Mucosa of stomach (tissue), 1 donor: Measurements from ENCODE around the gene CYTH2.
A peak's percentile ranks its signal among the peaks of the same experiment; 100 is the strongest.

Experiments used
- H3K27me3 ChIP-seq: one replicate; pipeline ENCODE4 v1.7.0; 2013; ENCODE audit warnings: mild to moderate bottlenecking, low read length; ENCODE audit not compliant: control insufficient read depth, insufficient read depth
- H3K36me3 ChIP-seq: one replicate; pipeline ENCODE4 v1.7.0; 2013; ENCODE audit warnings: low read length; ENCODE audit not compliant: control insufficient read depth, insufficient read depth
- H3K4me1 ChIP-seq: one replicate; pipeline ENCODE4 v1.7.0; 2013; ENCODE audit warnings: mild to moderate bottlenecking, low read length; ENCODE audit not compliant: control insufficient read depth, insufficient read depth
- H3K4me3 ChIP-seq: one replicate; pipeline ENCODE4 v1.7.0; 2013; ENCODE audit warnings: low read length
- H3K9ac ChIP-seq: one replicate; pipeline ENCODE4 v1.7.0; 2013; ENCODE audit warnings: mild to moderate bottlenecking, low read length, moderate library complexity
- H3K9me3 ChIP-seq: one replicate; pipeline ENCODE4 v1.7.0; 2013; ENCODE audit warnings: mild to moderate bottlenecking, low read length, moderate library complexity; ENCODE audit not compliant: control insufficient read depth
- donor health status: Pancreatic carcinoma.

CYTH2 gene

GRCh38 chr19:48502350-48503018 lies 33.3 kb downstream of the CYTH2 start:
- Histone ChIP-seq H3K27me3 (peaks cover 35% of the 10 kb centered on the region), H3K4me3 (no peak overlapping the region), H3K9ac (peak overlapping the region; percentile 47), H3K36me3 (no peaks in the 10 kb centered on the region), H3K4me1 (peaks cover 11% of the 10 kb centered on the region), H3K9me3 (no peaks in the 10 kb centered on the region)

- H3K9me3 ChIP-seq, result no peaks in the 10 kb centered on the region
- no peaks in the 10 kb centered on the region for H3K36me3 ChIP-seq
- H3K4me3 ChIP-seq, result no peak overlapping the region
- peaks cover 5% of the 10 kb centered on the region for H3K4me1 ChIP-seq
- no peak overlapping the region for H3K9ac ChIP-seq
- H3K27me3 ChIP-seq, result peaks cover 14% of the 10 kb centered on the region
Measured at GRCh38 chr19:48506138-48506733, 37.1 kb downstream of the CYTH2 start.

- Histone ChIP-seq H3K4me3 (no peak overlapping the region), H3K4me1 (no peaks in the 10 kb centered on the region), H3K36me3 (no peaks in the 10 kb centered on the region), H3K27me3 (peaks cover 18% of the 10 kb centered on the region), H3K9ac (no peak overlapping the region), H3K9me3 (no peaks in the 10 kb centered on the region)
Measured at GRCh38 chr19:48507911-48508439, 38.8 kb downstream of the CYTH2 start.

- no peaks in the 10 kb centered on the region for H3K36me3 ChIP-seq
- H3K9me3 ChIP-seq, result no peaks in the 10 kb centered on the region
- H3K9ac ChIP-seq, result no peak overlapping the region
- no peaks in the 10 kb centered on the region for H3K4me1 ChIP-seq
- peaks cover 22% of the 10 kb centered on the region for H3K27me3 ChIP-seq
- no peak overlapping the region for H3K4me3 ChIP-seq
Measured at GRCh38 chr19:48508729-48509411, 39.7 kb downstream of the CYTH2 start.

- Histone ChIP-seq H3K9ac (no peak overlapping the region), H3K4me1 (no peaks in the 10 kb centered on the region), H3K27me3 (peaks cover 22% of the 10 kb centered on the region), H3K36me3 (no peaks in the 10 kb centered on the region), H3K9me3 (no peaks in the 10 kb centered on the region), H3K4me3 (no peak overlapping the region)
Measured at GRCh38 chr19:48509467-48510194, 40.5 kb downstream of the CYTH2 start.

- Histone ChIP-seq H3K4me3 (no peak overlapping the region), H3K4me1 (no peaks in the 10 kb centered on the region), H3K27me3 (peaks cover 22% of the 10 kb centered on the region), H3K9me3 (no peaks in the 10 kb centered on the region), H3K36me3 (no peaks in the 10 kb centered on the region), H3K9ac (no peak overlapping the region)
Measured at GRCh38 chr19:48510421-48511268, 41.5 kb downstream of the CYTH2 start.

- Histone ChIP-seq H3K4me3 (no peak overlapping the region), H3K27me3 (peaks cover 22% of the 10 kb centered on the region), H3K9ac (no peak overlapping the region), H3K36me3 (no peaks in the 10 kb centered on the region), H3K4me1 (no peaks in the 10 kb centered on the region), H3K9me3 (no peaks in the 10 kb centered on the region)
Measured at GRCh38 chr19:48511321-48511731, 42.2 kb downstream of the CYTH2 start.

GRCh38 chr19:48511800-48512503 lies 42.8 kb downstream of the CYTH2 start, which contains the start of gene LMTK3:
Gene LMTK3 (minus strand): TSS chr19:48511835. CDS start chr19:48511576, 259 bp downstream.
- Histone ChIP-seq H3K4me1 (no peaks in the 10 kb centered on the region), H3K9ac (no peak within 1 kb of the TSS), H3K9me3 (no peaks in the 10 kb centered on the region), H3K4me3 (no peak within 1 kb of the TSS), H3K27me3 (peaks cover 22% of the 10 kb centered on the region), H3K36me3 (no peaks in the 10 kb centered on the region)

- Histone ChIP-seq H3K4me3 (no peak overlapping the region), H3K9ac (no peak overlapping the region)
Measured at GRCh38 chr19:48512504-48513288, 43.5 kb downstream of the CYTH2 start.

GRCh38 chr19:48513289-48514122 lies 44.3 kb downstream of the CYTH2 start:
- no peaks in the 10 kb centered on the region for H3K36me3 ChIP-seq
- peak overlapping the region; percentile 45 for H3K4me3 ChIP-seq
- peaks cover 22% of the 10 kb centered on the region for H3K27me3 ChIP-seq
- H3K4me1 ChIP-seq, result no peaks in the 10 kb centered on the region
- H3K9me3 ChIP-seq, result no peaks in the 10 kb centered on the region
- peak overlapping the region; percentile 20 for H3K9ac ChIP-seq

More at GRCh38 chr19:48512504-48513288, 43.5 kb downstream of the CYTH2 start:
- no peaks in the 10 kb centered on the region for H3K36me3 ChIP-seq
- H3K9me3 ChIP-seq, result no peaks in the 10 kb centered on the region
- H3K27me3 ChIP-seq, result peaks cover 22% of the 10 kb centered on the region
- H3K4me1 ChIP-seq, result no peaks in the 10 kb centered on the region
